CD4-positive, CD25-positive, alpha-beta regulatory T cell (primary cell): ENCODE results near the gene LGALS3. TPM values are rescaled to one million over a fixed set of nuclear protein-coding genes. Genes with fewer than 3 reads are reported as not detected.

Experiments used
- ATAC-seq, 2 donors: fragments of 150-1000 bp; cut with Tn5 transposase; one replicate each; pipeline ENCODE4 v1.10.0; 2021; ENCODE audit warnings: low read depth in 2 of 2, moderate number of reproducible peaks in 2 of 2, moderate library complexity in 1 of 2
- DNase-seq, 3 donors: peaks; one replicate each; pipeline versions ENCODE4 v3.0.0 to v3.0.0-alpha.2; 2012 to 2022; ENCODE audit warnings: mixed read lengths in 1 of 3
- H3K27ac ChIP-seq: one replicate; pipeline ENCODE4 v1.7.0; 2013; ENCODE audit warnings: mild to moderate bottlenecking, low read length; ENCODE audit not compliant: insufficient read depth, poor library complexity, severe bottlenecking
- H3K27me3 ChIP-seq: one replicate; pipeline ENCODE4 v1.7.0; 2013; ENCODE audit warnings: low read length; ENCODE audit not compliant: control insufficient read depth, insufficient read depth
- H3K36me3 ChIP-seq: one replicate; pipeline ENCODE4 v1.7.0; 2013; ENCODE audit warnings: mild to moderate bottlenecking, low read length, moderate library complexity; ENCODE audit not compliant: control insufficient read depth, insufficient read depth
- H3K4me1 ChIP-seq: 2 replicates; pipeline ENCODE4 v1.7.0; 2013; ENCODE audit warnings: mild to moderate bottlenecking, low read length; ENCODE audit not compliant: insufficient read depth, control insufficient read depth, poor library complexity, severe bottlenecking
- H3K4me3 ChIP-seq: one replicate; pipeline ENCODE4 v1.7.0; 2013; ENCODE audit warnings: low read depth, mild to moderate bottlenecking, low read length, moderate library complexity
- H3K9me3 ChIP-seq, 2 experiments: 1 replicate in 1 of 2; 2 replicates in 1 of 2; pipeline ENCODE4 v1.7.0; 2013; ENCODE audit warnings: low read length in 2 of 2, mild to moderate bottlenecking in 1 of 2, moderate library complexity in 1 of 2; ENCODE audit not compliant: control insufficient read depth in 2 of 2
- H3K27ac Mint-ChIP-seq, 3 donors: one replicate each; pipeline ENCODE4 v1.8.0; 2020 to 2022; ENCODE audit warnings: mild to moderate bottlenecking in 3 of 3, mixed read lengths in 3 of 3, moderate library complexity in 2 of 3
- H3K27me3 Mint-ChIP-seq: one replicate; pipeline ENCODE4 v1.8.0; 2022; ENCODE audit warnings: mild to moderate bottlenecking, mixed read lengths
- H3K36me3 Mint-ChIP-seq: one replicate; pipeline ENCODE4 v1.8.0; 2020; ENCODE audit warnings: mixed read lengths
- H3K4me1 Mint-ChIP-seq, 4 donors: one replicate each; pipeline ENCODE4 v1.8.0; 2020 to 2022; ENCODE audit warnings: mixed read lengths in 4 of 4, mild to moderate bottlenecking in 1 of 4
- H3K4me3 Mint-ChIP-seq, 4 donors: one replicate each; pipeline ENCODE4 v1.8.0; 2020 to 2022; ENCODE audit warnings: mild to moderate bottlenecking in 4 of 4, mixed read lengths in 4 of 4, moderate library complexity in 3 of 4
- H3K9me3 Mint-ChIP-seq, 7 donors: one replicate each; pipeline ENCODE4 v1.8.0; 2020 to 2022; ENCODE audit warnings: mixed read lengths in 7 of 7, mild to moderate bottlenecking in 3 of 7, moderate library complexity in 2 of 7
- polyA plus RNA-seq, 4 donors: library from polyadenylated mRNA; unstranded; fragments of 300-500 nt; fragmentation: Illumina TruSeq; gene quantifications; one replicate each; pipeline ENCODE4 v1.2.3, GENCODE V29; 2021
- total RNA-seq: library from RNA; stranded (reverse); gene quantifications from one replicate; pipeline ENCODE4 v1.2.3, GENCODE V29; 2022

Gene LGALS3
- total and polyA plus RNA-seq, 5 donors from 2014 or later, result 58.6 to 313 (median 182) TPM

DNA sequence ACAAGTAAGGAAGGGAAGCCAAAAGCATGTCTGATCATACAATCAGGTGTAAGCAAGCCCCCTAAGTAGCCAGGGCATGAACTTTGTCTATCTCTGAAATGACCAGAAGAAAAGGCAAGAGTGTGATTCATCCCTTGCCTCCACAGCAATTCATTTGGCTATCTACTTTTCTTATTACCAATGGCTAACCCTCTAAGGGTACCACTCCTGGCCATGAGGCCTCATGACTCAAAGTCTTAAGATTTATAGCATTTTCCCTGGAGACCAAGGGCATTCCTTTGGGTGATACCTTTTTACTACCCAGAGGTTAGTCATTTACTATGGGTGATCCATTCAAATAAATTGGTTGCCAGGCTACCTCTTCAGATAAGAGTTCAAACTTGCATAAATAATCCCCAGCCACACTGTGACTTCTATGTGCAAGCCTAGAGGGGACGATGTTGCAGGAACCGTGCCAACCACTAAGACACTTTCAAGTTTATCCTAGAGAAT, 1.5 kb upstream of the LGALS3 start:
- Mint-ChIP-seq H3K27ac (no peak overlapping the region), H3K27me3 (no peaks in the 10 kb centered on the region), H3K9me3 (no peaks in the 10 kb centered on the region), H3K4me3 (peak overlapping the region in 3 of 4 donors; percentile 84 to 94 (median 88)), H3K4me1 (peaks cover 11 to 56% (median 34%) of the 10 kb centered on the region in 4 donors), H3K36me3 (no peaks in the 10 kb centered on the region)
- Histone ChIP-seq H3K9me3 (no peaks in the 10 kb centered on the region), H3K4me1 (peaks cover 49% of the 10 kb centered on the region), H3K27ac (no peak overlapping the region), H3K36me3 (no peaks in the 10 kb centered on the region), H3K4me3 (no peak overlapping the region), H3K27me3 (no peaks in the 10 kb centered on the region)
- DNase-seq (no peak), ATAC-seq (no peak)

DNA sequence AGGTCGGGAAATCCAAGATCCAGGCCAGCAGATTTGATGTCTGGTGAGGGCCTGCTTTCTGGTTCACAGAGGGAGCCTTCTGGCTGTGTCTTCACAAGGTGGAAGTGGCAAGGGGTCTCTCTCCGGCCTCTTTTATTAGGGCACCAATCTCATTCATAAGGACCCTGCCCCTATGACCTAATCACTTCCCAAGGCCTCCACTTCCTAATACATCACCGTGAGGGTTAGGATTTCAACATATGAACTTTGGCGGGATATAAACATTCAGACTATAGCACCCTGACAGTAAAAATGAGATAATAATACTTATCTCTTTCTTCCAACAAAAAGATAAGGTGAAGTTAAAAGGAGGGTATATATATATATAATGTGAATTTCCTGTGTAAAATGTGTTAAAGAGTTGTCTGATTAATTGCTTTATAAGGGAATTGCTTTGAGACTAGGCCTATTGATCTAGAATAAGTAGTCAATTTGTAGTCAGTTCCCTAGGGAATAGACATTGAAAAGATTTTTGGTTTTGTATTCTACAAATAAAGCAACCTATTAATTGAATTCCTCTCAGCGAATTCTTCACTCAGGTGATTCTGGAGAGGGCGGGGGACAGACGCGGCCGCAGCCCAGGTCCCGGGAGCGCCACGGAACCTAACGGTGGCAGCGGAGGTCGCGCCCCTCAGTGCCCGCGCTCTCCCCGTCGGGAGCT, 516 bp upstream of the LGALS3 start:
- H3K4me3 ChIP-seq, result peak overlapping the region; percentile 64
- H3K9me3 ChIP-seq, result no peaks in the 10 kb centered on the region
- Mint-ChIP-seq H3K27me3 (no peaks in the 10 kb centered on the region), H3K4me3 (peak overlapping the region; percentile 84 to 94 (median 88)), H3K36me3 (no peaks in the 10 kb centered on the region), H3K27ac (peak overlapping the region in 2 of 3 donors; percentile 78 to 82), H3K9me3 (no peaks in the 10 kb centered on the region), H3K4me1 (peaks cover 11 to 66% (median 39%) of the 10 kb centered on the region in 4 donors)
- peaks cover 49% of the 10 kb centered on the region for H3K4me1 ChIP-seq
- H3K27ac ChIP-seq, result peak overlapping the region; percentile 70
- no peaks in the 10 kb centered on the region for H3K36me3 ChIP-seq
- H3K27me3 ChIP-seq, result no peaks in the 10 kb centered on the region
- no peak for ATAC-seq
- no peak for DNase-seq

DNA sequence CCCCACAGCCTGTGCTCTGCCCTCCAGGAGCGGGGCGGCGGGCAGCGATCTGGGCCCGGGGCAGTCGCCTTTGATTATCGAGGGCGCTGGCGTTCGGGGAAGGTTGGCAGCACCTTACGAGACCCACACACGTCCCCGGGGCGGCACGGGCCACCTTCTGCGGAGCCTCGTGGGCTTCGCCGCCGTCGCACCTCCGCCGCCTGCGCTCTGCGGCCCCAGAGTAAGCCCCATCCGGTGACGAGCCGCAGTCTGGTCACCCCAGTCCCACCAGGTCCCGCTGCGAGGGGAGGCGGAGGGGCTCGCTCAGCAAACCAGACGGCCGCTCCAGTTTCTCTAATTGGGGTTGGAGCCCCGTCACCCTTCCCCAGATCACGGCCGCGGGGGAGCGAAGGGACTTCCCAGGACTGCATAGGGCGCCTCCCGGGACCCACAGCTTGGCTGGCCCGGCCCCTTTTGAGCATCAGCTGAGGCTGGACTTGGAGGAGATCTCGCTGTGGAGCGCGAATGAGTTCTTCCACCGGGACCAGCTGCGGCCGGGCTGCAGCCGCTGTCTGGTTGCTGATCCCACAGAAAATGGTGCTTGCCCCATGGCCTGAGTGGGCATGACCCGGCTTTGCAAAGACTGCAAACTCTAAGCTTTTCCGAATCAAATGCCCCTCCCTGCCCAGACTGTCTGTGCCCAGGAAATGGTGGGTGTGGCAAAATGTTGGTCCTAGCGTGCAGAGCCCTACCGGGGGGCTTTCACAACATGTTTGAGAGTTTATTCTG, 560 bp downstream of the LGALS3 start:
- H3K4me3 Mint-ChIP-seq, result peak overlapping the region; percentile 81 to 94 (median 86)
- Histone ChIP-seq H3K4me1 (peaks cover 53% of the 10 kb centered on the region), H3K4me3 (peak overlapping the region; percentile 83), H3K27ac (peak overlapping the region; percentile 70), H3K9me3 (no peaks in the 10 kb centered on the region), H3K36me3 (no peaks in the 10 kb centered on the region), H3K27me3 (no peaks in the 10 kb centered on the region)
- no peaks in the 10 kb centered on the region for H3K36me3 Mint-ChIP-seq
- H3K27ac Mint-ChIP-seq, result peak overlapping the region; percentile 12 to 56 (median 55)
- DNase-seq (peak; percentile 38 to 64 (median 38)), ATAC-seq (peak; percentile 63 to 68)
- no peaks in the 10 kb centered on the region for H3K27me3 Mint-ChIP-seq
- peaks cover 11 to 71% (median 38%) of the 10 kb centered on the region in 4 donors for H3K4me1 Mint-ChIP-seq
- no peaks in the 10 kb centered on the region for H3K9me3 Mint-ChIP-seq

DNA sequence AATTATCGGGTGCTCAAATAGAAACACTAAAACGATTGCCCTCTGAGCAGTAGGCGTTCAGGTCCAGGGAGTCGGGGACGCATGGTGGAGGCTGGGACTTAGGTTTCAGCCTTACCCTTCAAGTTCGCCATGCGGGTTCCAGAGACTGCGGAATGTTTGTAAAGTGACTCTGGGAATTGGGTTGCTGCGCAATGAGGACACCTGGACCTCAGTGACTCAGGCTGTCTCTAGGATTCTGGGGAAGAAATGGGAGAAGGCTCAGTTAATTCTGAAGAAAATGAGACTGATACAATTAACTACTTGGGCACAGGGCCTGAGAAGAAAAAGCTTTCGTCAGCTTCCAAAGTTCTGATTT, 1.1 kb downstream of the LGALS3 start:
- Histone ChIP-seq H3K4me1 (peaks cover 49% of the 10 kb centered on the region), H3K36me3 (no peaks in the 10 kb centered on the region), H3K27me3 (no peaks in the 10 kb centered on the region), H3K27ac (no peak overlapping the region), H3K4me3 (peak overlapping the region; percentile 83), H3K9me3 (no peaks in the 10 kb centered on the region)
- H3K4me3 Mint-ChIP-seq, result peak overlapping the region; percentile 81 to 94 (median 86)
- DNase-seq, result no peak
- no peaks in the 10 kb centered on the region for H3K27me3 Mint-ChIP-seq
- H3K27ac Mint-ChIP-seq, result peak overlapping the region; percentile 12 to 56 (median 55)
- no peak for ATAC-seq
- H3K9me3 Mint-ChIP-seq, result no peaks in the 10 kb centered on the region
- H3K4me1 Mint-ChIP-seq, result peaks cover 11 to 73% (median 37%) of the 10 kb centered on the region in 4 donors
- H3K36me3 Mint-ChIP-seq, result no peaks in the 10 kb centered on the region

DNA sequence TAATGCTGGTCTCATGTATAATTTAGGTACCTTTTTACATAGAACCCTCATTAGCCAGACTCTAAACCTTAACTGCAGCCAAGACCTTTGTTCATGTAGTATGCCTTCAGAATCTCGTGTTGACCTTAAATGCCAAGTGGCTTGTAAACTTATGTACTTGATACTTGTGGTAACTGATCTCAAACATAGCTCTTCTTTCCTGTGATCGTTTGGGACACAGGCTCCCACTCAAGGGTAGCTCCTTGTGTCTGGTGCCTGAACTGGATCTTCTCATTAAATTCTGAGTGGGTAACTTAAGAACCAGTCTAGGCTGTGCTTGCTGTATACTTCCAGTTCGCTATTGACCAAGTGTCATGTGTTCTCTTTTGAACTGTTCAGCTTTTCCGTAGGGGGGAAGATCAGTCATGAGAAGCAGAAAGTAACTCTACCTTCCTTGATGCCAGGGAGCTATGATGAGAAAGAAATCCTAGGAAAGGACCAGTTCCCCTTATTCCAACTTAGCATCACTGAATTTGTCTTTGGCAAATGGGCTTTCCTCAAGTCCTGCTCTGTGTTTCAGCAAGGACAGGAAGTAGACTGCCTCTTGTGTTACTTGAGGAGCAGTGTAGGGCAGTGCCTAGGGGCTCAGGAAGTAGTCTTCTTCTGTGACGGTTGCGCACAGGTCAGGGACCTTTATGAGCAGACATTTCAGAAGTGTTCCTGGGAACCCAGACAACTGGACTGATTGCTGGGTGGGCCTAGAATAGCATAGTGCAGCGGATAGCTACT, 2.5 kb downstream of the LGALS3 start:
- H3K4me3 Mint-ChIP-seq, result peak overlapping the region; percentile 78 to 94 (median 86)
- peak overlapping the region in 2 of 3 donors; percentile 66 to 70 for H3K27ac Mint-ChIP-seq
- peak; percentile 35 to 50 for ATAC-seq
- Histone ChIP-seq H3K4me3 (peak overlapping the region; percentile 40), H3K27me3 (no peaks in the 10 kb centered on the region), H3K36me3 (no peaks in the 10 kb centered on the region), H3K27ac (peak overlapping the region; percentile 20), H3K9me3 (no peaks in the 10 kb centered on the region), H3K4me1 (peaks cover 41% of the 10 kb centered on the region)
- no peaks in the 10 kb centered on the region for H3K9me3 Mint-ChIP-seq
- H3K4me1 Mint-ChIP-seq, result peaks cover 11 to 66% (median 31%) of the 10 kb centered on the region in 4 donors
- no peaks in the 10 kb centered on the region for H3K27me3 Mint-ChIP-seq
- peak in 2 of 3 donors; percentile 21 to 72 for DNase-seq
- H3K36me3 Mint-ChIP-seq, result no peaks in the 10 kb centered on the region

DNA sequence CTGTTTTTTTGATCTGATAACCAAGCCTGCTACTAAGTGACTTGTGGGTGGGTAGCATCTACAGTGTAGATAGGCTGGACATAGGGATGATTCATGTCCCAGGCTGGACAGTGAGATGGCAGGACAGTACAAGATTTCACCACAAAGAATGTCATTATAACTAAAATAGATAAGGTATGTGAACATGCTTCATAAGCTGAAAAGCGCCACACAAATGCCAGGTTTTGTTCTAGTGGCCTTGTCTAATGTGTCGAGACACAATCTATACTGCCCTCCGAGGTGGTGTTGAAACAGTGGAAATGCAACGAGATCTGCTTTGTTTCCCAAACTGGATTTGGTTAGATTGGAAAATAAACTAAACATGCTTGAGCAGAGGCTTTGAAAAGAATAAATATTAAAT, 4.4 kb downstream of the LGALS3 start:
- Mint-ChIP-seq H3K4me1 (peaks cover 10 to 66% (median 34%) of the 10 kb centered on the region in 4 donors), H3K9me3 (no peaks in the 10 kb centered on the region), H3K27me3 (no peaks in the 10 kb centered on the region), H3K36me3 (no peaks in the 10 kb centered on the region), H3K4me3 (peak overlapping the region in 1 of 4 donors; percentile 27), H3K27ac (no peak overlapping the region)
- no peak for DNase-seq
- Histone ChIP-seq H3K4me1 (peaks cover 45% of the 10 kb centered on the region), H3K4me3 (no peak overlapping the region), H3K27ac (no peak overlapping the region), H3K9me3 (no peaks in the 10 kb centered on the region), H3K27me3 (no peaks in the 10 kb centered on the region), H3K36me3 (peaks cover 2% of the 10 kb centered on the region)
- no peak for ATAC-seq

DNA sequence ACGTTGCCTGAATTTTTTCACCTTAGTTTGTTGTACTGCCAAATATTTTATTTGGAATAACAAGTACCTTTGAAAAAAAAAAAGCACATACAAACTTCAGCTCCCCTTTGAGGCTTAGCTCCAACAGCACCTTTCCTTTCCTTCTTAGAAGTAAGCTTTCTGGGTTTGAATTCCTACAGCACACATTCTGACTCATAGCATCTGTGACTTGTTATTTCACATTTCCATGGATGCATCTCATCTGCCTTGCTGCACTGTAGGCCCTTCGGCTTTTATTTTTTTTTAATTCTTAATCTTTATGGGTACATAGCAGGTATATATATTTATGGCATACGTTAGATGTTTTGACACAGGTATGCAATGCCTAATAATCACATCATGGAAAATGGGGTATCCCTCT, 7.2 kb downstream of the LGALS3 start:
- ATAC-seq, result no peak
- Histone ChIP-seq H3K27ac (no peak overlapping the region), H3K4me1 (peaks cover 20% of the 10 kb centered on the region), H3K9me3 (no peaks in the 10 kb centered on the region), H3K4me3 (no peak overlapping the region), H3K36me3 (peaks cover 30% of the 10 kb centered on the region), H3K27me3 (no peaks in the 10 kb centered on the region)
- Mint-ChIP-seq H3K4me1 (peaks cover 8 to 46% (median 27%) of the 10 kb centered on the region in 4 donors), H3K9me3 (no peaks in the 10 kb centered on the region), H3K36me3 (peaks cover 12% of the 10 kb centered on the region), H3K27me3 (no peaks in the 10 kb centered on the region), H3K27ac (no peak overlapping the region), H3K4me3 (no peak overlapping the region)
- DNase-seq, result no peak
